ENCODE measurements around the gene UROD.

Gene UROD

DNA sequence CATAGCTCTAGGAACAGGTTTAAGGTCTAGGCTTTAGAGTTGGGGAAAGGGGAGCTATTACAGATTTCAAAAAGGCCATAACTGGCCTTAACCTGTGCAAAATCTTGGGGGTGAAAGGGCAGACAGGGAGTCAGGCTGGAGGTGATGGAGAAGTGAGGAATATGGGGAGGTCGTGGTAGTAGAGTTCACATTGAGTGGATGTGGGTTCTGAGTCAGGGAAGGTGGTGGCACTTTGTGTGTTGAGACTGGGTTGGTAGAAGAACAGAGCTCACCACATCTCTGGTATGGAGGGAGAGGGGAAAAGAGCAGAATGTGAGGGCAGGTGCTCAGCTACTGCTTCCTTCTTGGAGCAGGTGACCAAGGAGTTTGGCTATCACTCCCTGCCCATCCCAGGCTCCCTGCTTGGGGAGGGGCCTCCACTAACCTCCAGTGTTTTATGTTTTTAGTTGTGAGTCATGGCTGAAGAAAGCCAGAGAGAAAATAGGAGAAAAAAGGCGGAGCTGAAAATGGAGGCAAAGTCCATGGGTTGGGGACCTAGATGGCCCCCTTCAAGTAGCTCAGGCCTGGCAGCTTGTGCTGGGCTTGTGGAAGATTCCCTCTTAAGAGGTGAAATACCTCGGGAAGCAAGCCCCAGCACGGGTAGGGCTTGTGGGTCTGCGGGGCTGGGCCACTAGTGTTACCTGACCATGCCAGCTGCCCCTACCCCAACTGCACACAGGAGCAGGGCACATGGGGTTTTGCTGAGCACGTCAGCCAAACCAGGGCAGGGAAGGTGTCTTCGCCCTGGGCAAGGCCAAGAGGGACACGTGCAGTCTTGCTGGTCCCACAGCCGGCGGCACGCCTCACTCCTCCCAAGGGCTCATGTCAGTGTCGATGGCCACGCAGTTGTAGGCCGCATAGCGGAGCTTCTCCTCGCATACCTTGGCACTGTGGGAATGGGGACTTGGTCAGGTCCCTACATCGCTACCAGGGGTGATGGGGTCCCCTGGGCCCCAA, 9.1 kb upstream of the UROD start:
- DNase-seq (ENCODE audit: low read depth), result no peak
- TF ChIP-seq, protein P1, sequence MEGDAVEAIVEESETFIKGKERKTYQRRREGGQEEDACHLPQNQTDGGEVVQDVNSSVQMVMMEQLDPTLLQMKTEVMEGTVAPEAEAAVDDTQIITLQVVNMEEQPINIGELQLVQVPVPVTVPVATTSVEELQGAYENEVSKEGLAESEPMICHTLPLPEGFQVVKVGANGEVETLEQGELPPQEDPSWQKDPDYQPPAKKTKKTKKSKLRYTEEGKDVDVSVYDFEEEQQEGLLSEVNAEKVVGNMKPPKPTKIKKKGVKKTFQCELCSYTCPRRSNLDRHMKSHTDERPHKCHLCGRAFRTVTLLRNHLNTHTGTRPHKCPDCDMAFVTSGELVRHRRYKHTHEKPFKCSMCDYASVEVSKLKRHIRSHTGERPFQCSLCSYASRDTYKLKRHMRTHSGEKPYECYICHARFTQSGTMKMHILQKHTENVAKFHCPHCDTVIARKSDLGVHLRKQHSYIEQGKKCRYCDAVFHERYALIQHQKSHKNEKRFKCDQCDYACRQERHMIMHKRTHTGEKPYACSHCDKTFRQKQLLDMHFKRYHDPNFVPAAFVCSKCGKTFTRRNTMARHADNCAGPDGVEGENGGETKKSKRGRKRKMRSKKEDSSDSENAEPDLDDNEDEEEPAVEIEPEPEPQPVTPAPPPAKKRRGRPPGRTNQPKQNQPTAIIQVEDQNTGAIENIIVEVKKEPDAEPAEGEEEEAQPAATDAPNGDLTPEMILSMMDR (IDR thresholded peaks at IDR 0.05; ENCODE audit: low read length, missing control alignments), result no peak
- no peak overlapping the region for H3K4me3 ChIP-seq (replicated peaks; ENCODE audit: low read depth, low read length)

DNA sequence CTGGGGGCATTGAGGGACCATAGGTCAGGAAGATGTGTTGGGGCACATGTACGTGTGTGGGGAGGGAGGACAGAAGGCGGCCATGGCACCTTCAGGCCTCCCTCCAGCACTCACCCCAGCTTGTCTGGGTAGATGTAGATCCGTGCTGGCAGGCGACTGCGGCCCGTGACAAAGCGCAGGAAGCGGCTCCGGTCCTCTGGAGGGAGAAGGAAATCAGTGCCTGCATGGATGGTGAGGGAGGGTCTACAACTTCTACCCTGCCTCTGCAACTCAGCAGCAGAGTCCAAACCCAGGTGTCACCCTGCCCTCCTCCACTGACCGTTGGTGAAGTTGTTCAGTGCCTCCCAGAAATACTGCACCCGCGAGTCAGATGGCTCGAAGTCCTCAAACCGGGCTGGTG, 8.3 kb upstream of the UROD start:
- TF ChIP-seq, protein P1 (IDR thresholded peaks at IDR 0.05; ENCODE audit: low read length, missing control alignments), result no peak
- no peak overlapping the region for H3K4me3 ChIP-seq (replicated peaks; ENCODE audit: low read depth, low read length)
- no peak for DNase-seq (ENCODE audit: low read depth)

DNA sequence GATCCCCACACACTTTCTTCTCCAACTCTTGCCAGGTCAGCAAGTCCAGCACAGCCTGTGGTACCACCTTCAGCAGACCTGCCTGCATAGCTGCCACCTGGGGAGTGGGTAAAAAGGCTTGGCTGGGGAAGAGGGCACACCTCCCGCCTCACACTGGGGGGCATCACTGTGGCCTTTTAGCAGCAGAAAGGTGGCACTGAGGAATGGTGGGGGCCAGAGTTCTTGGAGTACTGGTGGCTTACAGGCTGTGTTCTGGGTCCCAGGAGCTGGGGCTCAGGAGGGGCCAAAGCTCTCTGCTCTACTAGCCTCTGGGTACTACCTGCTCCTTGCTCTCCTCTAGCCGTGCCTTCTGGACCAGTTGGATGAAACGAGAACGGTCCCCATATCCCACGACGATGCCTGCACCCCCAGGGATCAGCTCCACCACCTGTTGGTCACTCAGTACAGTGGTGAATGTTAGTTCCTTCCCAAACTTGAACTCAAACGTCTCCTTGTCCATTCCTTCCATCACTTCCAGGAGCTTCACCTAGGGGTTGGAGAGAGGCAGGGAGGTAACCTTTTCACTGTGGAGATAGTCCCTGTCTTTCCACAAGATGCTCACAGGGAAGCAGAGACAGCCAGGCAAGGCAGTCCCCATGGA, 7.7 kb upstream of the UROD start:
- TF ChIP-seq, protein P1 (IDR thresholded peaks at IDR 0.05; ENCODE audit: low read length, missing control alignments), result no peak
- no peak overlapping the region for H3K4me3 ChIP-seq (replicated peaks; ENCODE audit: low read depth, low read length)
- DNase-seq (ENCODE audit: low read depth), result no peak

DNA sequence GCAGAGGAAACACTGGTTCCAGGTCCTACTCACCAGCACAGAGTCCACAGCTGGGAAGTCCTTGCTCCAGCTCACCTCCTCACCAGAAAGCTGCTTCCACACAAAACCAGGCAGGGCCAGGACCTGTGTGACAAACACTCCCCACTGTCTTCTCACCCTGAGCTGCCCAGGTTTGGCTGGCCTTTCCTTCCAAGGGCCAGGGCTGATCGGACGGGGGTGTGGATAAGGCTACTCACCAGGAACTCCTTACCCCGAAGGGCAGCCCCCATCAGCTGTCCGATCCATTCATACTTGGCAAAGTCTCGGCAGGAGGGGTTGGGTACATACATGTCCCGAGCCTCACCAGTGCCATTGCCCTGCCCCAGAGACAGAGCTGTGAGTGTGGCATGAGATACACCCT, 6.3 kb upstream of the UROD start:
- no peak for DNase-seq (ENCODE audit: low read depth)
- TF ChIP-seq, protein P1 (IDR thresholded peaks at IDR 0.05; ENCODE audit: low read length, missing control alignments), result no peak
- no peak overlapping the region for H3K4me3 ChIP-seq (replicated peaks; ENCODE audit: low read depth, low read length)

DNA sequence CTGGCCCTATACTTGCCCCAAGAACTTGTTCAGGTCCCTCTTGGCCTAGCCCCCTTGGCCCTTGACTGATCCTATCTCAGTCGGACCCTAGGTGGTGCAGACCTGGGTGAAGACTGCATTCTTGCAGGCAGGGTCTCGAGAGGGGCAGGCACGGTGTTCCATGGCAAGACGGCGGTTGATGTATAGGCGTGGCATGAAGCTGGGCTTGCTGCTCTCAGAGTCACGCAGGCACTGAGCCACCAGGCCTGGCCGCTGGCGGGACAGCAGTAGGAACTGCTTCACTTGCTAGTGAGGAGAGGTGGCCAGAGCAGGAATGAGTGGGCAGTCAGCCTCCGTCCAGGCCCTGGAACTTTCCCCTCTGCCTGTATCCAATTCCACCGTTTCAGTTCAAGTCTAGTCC, 4.7 kb upstream of the UROD start:
- TF ChIP-seq, protein P1 (IDR thresholded peaks at IDR 0.05; ENCODE audit: low read length, missing control alignments), result no peak
- H3K4me3 ChIP-seq (replicated peaks; ENCODE audit: low read depth, low read length), result no peak overlapping the region
- DNase-seq (ENCODE audit: low read depth), result no peak

DNA sequence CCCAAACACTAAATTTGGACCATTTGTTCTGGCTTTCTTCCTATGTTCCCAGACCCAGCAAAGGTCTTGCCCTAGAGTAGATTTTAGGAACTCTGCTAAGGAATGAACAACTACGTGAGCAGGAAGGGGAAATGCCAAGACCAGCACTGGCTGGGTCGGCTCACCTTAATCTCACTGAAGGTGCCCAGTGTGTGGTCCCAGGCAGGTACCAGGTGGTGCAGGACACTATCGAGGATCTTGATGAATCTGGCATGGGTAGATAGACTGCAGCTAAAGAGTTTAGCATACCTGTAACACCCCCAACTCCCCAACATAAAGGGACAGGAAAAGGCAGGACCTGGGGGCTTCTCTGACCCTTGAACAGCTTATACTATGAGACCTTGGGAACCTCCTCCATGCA, 4.0 kb upstream of the UROD start:
- TF ChIP-seq, protein P1 (IDR thresholded peaks at IDR 0.05; ENCODE audit: low read length, missing control alignments), result no peak
- no peak overlapping the region for H3K4me3 ChIP-seq (replicated peaks; ENCODE audit: low read depth, low read length)
- DNase-seq (ENCODE audit: low read depth), result no peak

Measured in fibroblast of pulmonary artery (primary cell).